Measurements from ENCODE around the gene TRIP4.

Gene TRIP4

GRCh38 chr15:64387562-64388168 is at the start of gene TRIP4:
Gene TRIP4 (plus strand): TSS chr15:64387836. CDS start chr15:64387864, 28 bp downstream.
- Histone ChIP-seq H3K79me2 (ENCODE audit: insufficient read depth, low read length) (peaks cover 10% of the 10 kb centered on the region; the same call in 1 of the 2 replicates), H3K4me3 (ENCODE audit: low read depth, low read length, poor library complexity, severe bottlenecking) (peak within 1 kb of the TSS; percentile 92), H3K9ac (ENCODE audit: low read length) (peak within 1 kb of the TSS; percentile 76), H3K27ac (ENCODE audit: low read depth, low read length, poor library complexity, severe bottlenecking) (peak within 1 kb of the TSS; percentile 74), H3F3A (ENCODE audit: insufficient read depth, low read length) (no peaks in the 10 kb centered on the region), H3K27me3 (ENCODE audit: insufficient read depth, low read length) (no peaks in the 10 kb centered on the region), H3K9me3 (ENCODE audit: low read length) (no peaks in the 10 kb centered on the region), H3K4me2 (ENCODE audit: low read length) (peak within 1 kb of the TSS; percentile 68), H2AFZ (ENCODE audit: low read length) (0 out of 2 replicates have a peak within 1 kb of the TSS, but pooled peaks have one; percentile 48), H4K20me1 (ENCODE audit: insufficient read depth, low read length) (no peaks in the 10 kb centered on the region), H3K9me2 (ENCODE audit: low read depth, low read length) (no peaks in the 10 kb centered on the region), H3K4me1 (ENCODE audit: insufficient read depth, low read length, severe bottlenecking) (peaks cover 19% of the 10 kb centered on the region), H3K36me3 (ENCODE audit: insufficient read depth, low read length) (no peaks in the 10 kb centered on the region)
- no peak for TF ChIP-seq EZH2 (IDR thresholded peaks at IDR 0.05; ENCODE audit: borderline replicate concordance, low read length)

GRCh38 chr15:64340355-64340754 is 47.3 kb upstream of the TRIP4 start:
- H3K4me2 ChIP-seq (ENCODE audit: low read length): no peak overlapping the region
- H3K4me1 ChIP-seq (ENCODE audit: insufficient read depth, low read length, severe bottlenecking): no peaks in the 10 kb centered on the region
- no peaks in the 10 kb centered on the region for H4K20me1 ChIP-seq (ENCODE audit: insufficient read depth, low read length)
- no peak overlapping the region for H2AFZ ChIP-seq (ENCODE audit: low read length)
- no peak overlapping the region for H3K9ac ChIP-seq (ENCODE audit: low read length)
- H3K27me3 ChIP-seq (ENCODE audit: insufficient read depth, low read length): no peaks in the 10 kb centered on the region
- H3K9me2 ChIP-seq (ENCODE audit: low read depth, low read length): no peaks in the 10 kb centered on the region
- no peak overlapping the region for H3K4me3 ChIP-seq (ENCODE audit: low read depth, low read length, poor library complexity, severe bottlenecking)
- no peak for TF ChIP-seq EZH2 (IDR thresholded peaks at IDR 0.05; ENCODE audit: borderline replicate concordance, low read length)
- 0 out of 2 replicates have a peak, but pooled peaks cover 4% of the 10 kb centered on the region for H3F3A ChIP-seq (ENCODE audit: insufficient read depth, low read length)
- no peaks in the 10 kb centered on the region for H3K36me3 ChIP-seq (ENCODE audit: insufficient read depth, low read length)
- peaks cover 2% of the 10 kb centered on the region; the same call in 1 of the 2 replicates for H3K79me2 ChIP-seq (ENCODE audit: insufficient read depth, low read length)
- H3K27ac ChIP-seq (ENCODE audit: low read depth, low read length, poor library complexity, severe bottlenecking): no peak overlapping the region
- no peaks in the 10 kb centered on the region for H3K9me3 ChIP-seq (ENCODE audit: low read length)

GRCh38 chr15:64341961-64342360 is 45.7 kb upstream of the TRIP4 start:
- Histone ChIP-seq H3K27me3 (ENCODE audit: insufficient read depth, low read length) (no peaks in the 10 kb centered on the region), H3K4me1 (ENCODE audit: insufficient read depth, low read length, severe bottlenecking) (no peaks in the 10 kb centered on the region), H3K9ac (ENCODE audit: low read length) (no peak overlapping the region), H3F3A (ENCODE audit: insufficient read depth, low read length) (no peaks in the 10 kb centered on the region), H3K9me2 (ENCODE audit: low read depth, low read length) (no peaks in the 10 kb centered on the region), H3K79me2 (ENCODE audit: insufficient read depth, low read length) (peaks cover 4% of the 10 kb centered on the region; the same call in 1 of the 2 replicates), H2AFZ (ENCODE audit: low read length) (no peak overlapping the region), H3K4me2 (ENCODE audit: low read length) (no peak overlapping the region), H3K9me3 (ENCODE audit: low read length) (no peaks in the 10 kb centered on the region), H4K20me1 (ENCODE audit: insufficient read depth, low read length) (no peaks in the 10 kb centered on the region), H3K36me3 (ENCODE audit: insufficient read depth, low read length) (no peaks in the 10 kb centered on the region), H3K27ac (ENCODE audit: low read depth, low read length, poor library complexity, severe bottlenecking) (no peak overlapping the region), H3K4me3 (ENCODE audit: low read depth, low read length, poor library complexity, severe bottlenecking) (no peak overlapping the region)
- TF ChIP-seq EZH2 (IDR thresholded peaks at IDR 0.05; ENCODE audit: borderline replicate concordance, low read length) (no peak), CTCF (IDR thresholded peaks at IDR 0.05; ENCODE audit: low read length) (no peak)

GRCh38 chr15:64343222-64343621 is 44.4 kb upstream of the TRIP4 start:
- Histone ChIP-seq H3F3A (ENCODE audit: insufficient read depth, low read length) (no peaks in the 10 kb centered on the region), H3K79me2 (ENCODE audit: insufficient read depth, low read length) (peaks cover 4% of the 10 kb centered on the region; the same call in 1 of the 2 replicates), H2AFZ (ENCODE audit: low read length) (no peak overlapping the region), H3K9me2 (ENCODE audit: low read depth, low read length) (no peaks in the 10 kb centered on the region), H3K9ac (ENCODE audit: low read length) (no peak overlapping the region), H3K27me3 (ENCODE audit: insufficient read depth, low read length) (no peaks in the 10 kb centered on the region), H4K20me1 (ENCODE audit: insufficient read depth, low read length) (no peaks in the 10 kb centered on the region), H3K36me3 (ENCODE audit: insufficient read depth, low read length) (peaks cover 5% of the 10 kb centered on the region; the same call in 1 of the 2 replicates), H3K27ac (ENCODE audit: low read depth, low read length, poor library complexity, severe bottlenecking) (no peak overlapping the region), H3K4me2 (ENCODE audit: low read length) (no peak overlapping the region), H3K4me3 (ENCODE audit: low read depth, low read length, poor library complexity, severe bottlenecking) (no peak overlapping the region), H3K9me3 (ENCODE audit: low read length) (no peaks in the 10 kb centered on the region), H3K4me1 (ENCODE audit: insufficient read depth, low read length, severe bottlenecking) (no peaks in the 10 kb centered on the region)
- TF ChIP-seq EZH2 (IDR thresholded peaks at IDR 0.05; ENCODE audit: borderline replicate concordance, low read length) (no peak), CTCF (IDR thresholded peaks at IDR 0.05; ENCODE audit: low read length) (no peak)
